IMR-90 (cell line): ENCODE data around the gene CNFN. TPM values are rescaled to one million over a fixed set of nuclear protein-coding genes. Genes with fewer than 3 reads are reported as not detected.

Experiments used
- ATAC-seq: fragments of 200-7000 bp; cut with Tn5 transposase; 2 replicates; pipeline ENCODE4 v1.9.1; 2020; ENCODE audit warnings: low read depth, mild to moderate bottlenecking, moderate library complexity
- BruUV-seq: library from RNA; stranded (reverse); fragments of 400-500 nt; replicated peaks from 2 replicates; lab custom pipeline; 2021; lab: Mats Ljungman, UMichigan
- CTCF ChIA-PET: fragments of 300-600 bp; formaldehyde crosslinking; extraction: SDS; loops from one replicate; lab custom pipeline; 2021; ENCODE audit warnings: antibody characterized with exemption; lab: Yijun Ruan, JAX
- POLR2A ChIA-PET: fragments of 300-600 bp; sonication (Branson Sonifier 250); formaldehyde crosslinking; loops from one replicate; lab custom pipeline; 2022; ENCODE audit warnings: antibody characterized with exemption; ENCODE audit not compliant: unreplicated experiment; lab: Charles Lee
- DNase-seq: peaks from one replicate; pipeline ENCODE4 v3.0.0; 2013
- H2AFZ ChIP-seq: replicated peaks from 2 replicates; pipeline ENCODE3; 2013; ENCODE audit warnings: low read length, mild to moderate bottlenecking; ENCODE audit not compliant: poor library complexity
- H2AK5ac ChIP-seq: 2 replicates; pipeline ENCODE4 v1.6.1; 2013; ENCODE audit warnings: low read depth, low read length, inconsistent platforms
- H2AK9ac ChIP-seq: replicated peaks from 2 replicates; pipeline ENCODE3; 2013; ENCODE audit warnings: mild to moderate bottlenecking, low read depth, low read length, moderate library complexity; ENCODE audit not compliant: poor library complexity
- H2BK120ac ChIP-seq: 2 replicates; pipeline ENCODE4 v1.6.1; 2013; ENCODE audit warnings: low read depth, low read length, inconsistent platforms
- H2BK15ac ChIP-seq: 3 replicates; pipeline ENCODE4 v1.6.1; 2013; ENCODE audit warnings: low read depth, low read length, inconsistent platforms
- H2BK20ac ChIP-seq: 2 replicates; pipeline ENCODE4 v1.6.1; 2013; ENCODE audit warnings: low read depth, mild to moderate bottlenecking, inconsistent platforms, low read length, moderate library complexity
- H2BK5ac ChIP-seq: 2 replicates; pipeline ENCODE4 v1.6.1; 2013; ENCODE audit warnings: mild to moderate bottlenecking, low read depth, low read length, inconsistent platforms; ENCODE audit not compliant: poor library complexity, severe bottlenecking
- H3K14ac ChIP-seq: replicated peaks from 2 replicates; pipeline ENCODE4 v1.6.1; 2013; ENCODE audit warnings: low read depth, low read length, inconsistent platforms
- H3K18ac ChIP-seq: 2 replicates; pipeline ENCODE4 v1.6.1; 2013; ENCODE audit warnings: low read depth, low read length, control low read depth
- H3K23ac ChIP-seq: 2 replicates; pipeline ENCODE4 v1.6.1; 2013; ENCODE audit warnings: low read depth, low read length, inconsistent platforms
- H3K27ac ChIP-seq: 2 replicates; pipeline ENCODE4 v1.5.1; 2013; ENCODE audit warnings: mild to moderate bottlenecking, control low read depth, low read length; ENCODE audit not compliant: insufficient read depth
- H3K27me3 ChIP-seq: 2 replicates; pipeline ENCODE4 v1.6.1; 2013; ENCODE audit warnings: low read length; ENCODE audit not compliant: control insufficient read depth, insufficient read depth
- H3K36me3 ChIP-seq: 2 replicates; pipeline ENCODE4 v1.6.1; 2013; ENCODE audit warnings: low read length, mixed read lengths; ENCODE audit not compliant: control insufficient read depth, insufficient read depth
- H3K4ac ChIP-seq: 2 replicates; pipeline ENCODE4 v1.6.1; 2013; ENCODE audit warnings: low read depth, low read length, inconsistent platforms
- H3K4me1 ChIP-seq: 2 replicates; pipeline ENCODE4 v1.6.1; 2013; ENCODE audit warnings: low read length, mixed read lengths; ENCODE audit not compliant: control insufficient read depth, insufficient read depth
- H3K4me2 ChIP-seq: 2 replicates; pipeline ENCODE4 v1.6.1; 2013; ENCODE audit warnings: low read depth, mild to moderate bottlenecking, control low read depth, low read length, moderate library complexity
- H3K4me3 ChIP-seq: 2 replicates; pipeline ENCODE4 v1.5.1; 2013; ENCODE audit warnings: low read depth, mild to moderate bottlenecking, control low read depth, low read length, moderate library complexity; ENCODE audit not compliant: insufficient read depth
- H3K56ac ChIP-seq: 2 replicates; pipeline ENCODE4 v1.6.1; 2013; ENCODE audit warnings: low read length, inconsistent platforms; ENCODE audit not compliant: insufficient read depth; ENCODE audit errors: extremely low read depth
- H3K79me1 ChIP-seq, 2 experiments: 2 replicates each; pipeline ENCODE4 v1.6.1; 2013; ENCODE audit warnings: low read length in 2 of 2, inconsistent platforms in 1 of 2, low read depth in 1 of 2
- H3K9ac ChIP-seq: 2 replicates; pipeline ENCODE4 v1.6.1; 2013; ENCODE audit warnings: low read depth, low read length, control low read depth
- H3K9me1 ChIP-seq: 2 replicates; pipeline ENCODE4 v1.6.1; 2013; ENCODE audit warnings: low read length, inconsistent platforms; ENCODE audit not compliant: insufficient read depth
- H3K9me3 ChIP-seq: 2 replicates; pipeline ENCODE4 v1.6.1; 2013; ENCODE audit warnings: low read length; ENCODE audit not compliant: control insufficient read depth, insufficient read depth
- H4K20me1 ChIP-seq: 2 replicates; pipeline ENCODE4 v1.6.1; 2013; ENCODE audit warnings: low read length, inconsistent platforms; ENCODE audit not compliant: insufficient read depth
- H4K5ac ChIP-seq: 2 replicates; pipeline ENCODE4 v1.6.1; 2013; ENCODE audit warnings: mild to moderate bottlenecking, low read depth, low read length, control low read depth
- H4K8ac ChIP-seq, 2 experiments: 2 replicates each; pipeline ENCODE4 v1.6.1; 2013; ENCODE audit warnings: low read depth in 2 of 2, low read length in 2 of 2, control low read depth in 1 of 2, inconsistent platforms in 1 of 2
- H4K91ac ChIP-seq: 2 replicates; pipeline ENCODE4 v1.6.1; 2013; ENCODE audit warnings: low read depth, low read length, inconsistent platforms; ENCODE audit not compliant: insufficient read depth
- BHLHE40 ChIP-seq: fragments of 150-350 bp; IDR thresholded peaks from 2 replicates; pipeline ENCODE4 v1.6.1; 2016; ENCODE audit warnings: mild to moderate bottlenecking, low read depth, low read length
- FOS ChIP-seq: fragments of 150-350 bp; IDR thresholded peaks from 2 replicates; pipeline ENCODE4 v1.6.1; 2016; ENCODE audit warnings: low read depth, low read length
- MAFK ChIP-seq: IDR thresholded peaks from 2 replicates; pipeline ENCODE4 v1.6.1; 2012; ENCODE audit warnings: low read depth, low read length, improper control_type of control experiment
- MAZ ChIP-seq: IDR thresholded peaks from 2 replicates; pipeline ENCODE4 v1.6.1; 2012; ENCODE audit warnings: low read depth, mild to moderate bottlenecking, low read length, improper control_type of control experiment, moderate library complexity, borderline replicate concordance
- MXI1 ChIP-seq: IDR thresholded peaks from 2 replicates; pipeline ENCODE4 v1.6.1; 2012; ENCODE audit warnings: low read depth, mild to moderate bottlenecking, low read length, moderate library complexity, borderline replicate concordance
- NFE2L2 ChIP-seq: fragments of 150-350 bp; IDR thresholded peaks from 2 replicates; pipeline ENCODE4 v1.6.1; 2016; ENCODE audit warnings: low read depth, mild to moderate bottlenecking, low read length
- RCOR1 ChIP-seq: IDR thresholded peaks from 2 replicates; pipeline ENCODE4 v1.6.1; 2012; ENCODE audit warnings: mild to moderate bottlenecking, low read length, improper control_type of control experiment; ENCODE audit not compliant: insufficient replicate concordance
- RFX5 ChIP-seq: IDR thresholded peaks from 2 replicates; pipeline ENCODE4 v1.8.0; 2012; ENCODE audit warnings: low read depth, mild to moderate bottlenecking, low read length, moderate library complexity
- SMC3 ChIP-seq: fragments of 150-350 bp; IDR thresholded peaks from 2 replicates; pipeline ENCODE4 v1.6.1; 2016; ENCODE audit warnings: low read depth, mild to moderate bottlenecking, antibody characterized with exemption, low read length, moderate library complexity
- WGBS, 2 experiments: methylation state at CpG; one replicate each; pipeline versions ENCODE4 v1.1.5 to v1.1.7; 2013; ENCODE audit warnings: missing lambda C conversion rate in 2 of 2; ENCODE audit not compliant: insufficient read length in 1 of 2; ENCODE audit errors: extremely low coverage in 2 of 2; 5-methylcytosine and 5-hydroxymethylcytosine counted together
- dilution Hi-C: fragments of 300-500 bp; cut with HindIII; formaldehyde crosslinking; loops from one replicate; pipeline ENCODE4 v1.14.3; 2018; ENCODE audit warnings: low sequenced_read_pairs; ENCODE audit not compliant: unreplicated experiment
- in situ Hi-C: fragments of 300-500 bp; cut with MboI; formaldehyde crosslinking; loops from 3 replicates; pipeline ENCODE4 v1.14.3; 2019; ENCODE audit warnings: low sequenced_read_pairs, inconsistent platforms, mixed read lengths
- intact Hi-C: fragments of 100-400 bp; cut with micrococcal nuclease; formaldehyde crosslinking; loops from 2 replicates; pipeline ENCODE4 v1.10.0; 2022
- polyA plus RNA-seq, 3 experiments: library from polyadenylated mRNA; depleted of rRNA; stranded (reverse); fragments of >200 nt; gene quantifications; 2 replicates each; pipeline ENCODE4 v1.2.3, GENCODE V29; 2012; ENCODE audit warnings: low replicate concordance in 1 of 3
- total RNA-seq: library from RNA; depleted of rRNA; stranded (reverse); fragments of >200 nt; gene quantifications from 2 replicates; pipeline ENCODE4 v1.2.3, GENCODE V29; 2012
- TF ChIP-seq, protein P1 (sequence below): conservative IDR thresholded peaks from 2 replicates; pipeline ENCODE4 v1.5.1; 2012; ENCODE audit warnings: mild to moderate bottlenecking, low read depth, low read length, improper control_type of control experiment

Gene CNFN
- total and polyA plus RNA-seq, 2 of the 4 experiments (the other 2 are of a cell fraction) = 1.2 TPM; not detected in 1

DNA sequence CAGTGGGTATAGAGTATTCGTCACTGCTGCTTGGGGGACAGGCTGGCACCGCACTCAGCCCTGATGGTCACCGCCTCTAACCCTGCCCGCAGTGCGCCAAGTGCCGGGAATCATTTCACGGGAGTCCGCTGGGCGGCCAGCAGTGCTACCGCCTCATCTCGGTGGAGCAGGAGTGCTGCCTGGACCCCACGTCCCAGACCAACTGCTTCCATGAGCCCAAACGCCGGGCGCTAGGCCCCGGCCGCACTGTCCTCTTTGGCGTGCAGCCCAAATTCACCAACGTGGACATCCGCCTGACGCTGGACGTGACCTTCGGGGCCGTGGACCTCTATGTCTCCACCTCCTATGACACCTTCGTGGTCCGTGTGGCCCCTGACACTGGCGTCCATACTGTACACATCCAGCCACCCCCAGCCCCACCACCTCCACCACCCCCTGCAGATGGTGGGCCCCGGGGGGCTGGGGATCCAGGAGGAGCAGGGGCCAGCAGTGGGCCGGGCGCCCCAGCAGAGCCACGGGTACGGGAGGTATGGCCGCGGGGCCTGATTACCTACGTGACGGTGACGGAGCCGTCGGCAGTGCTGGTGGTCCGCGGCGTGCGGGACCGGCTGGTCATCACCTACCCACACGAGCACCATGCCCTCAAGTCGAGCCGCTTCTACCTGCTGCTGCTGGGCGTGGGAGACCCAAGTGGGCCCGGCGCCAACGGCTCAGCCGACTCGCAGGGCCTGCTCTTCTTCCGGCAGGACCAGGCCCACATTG is 14.5 kb downstream of the CNFN start (continued):
- TF ChIP-seq MXI1 = no peak

DNA sequence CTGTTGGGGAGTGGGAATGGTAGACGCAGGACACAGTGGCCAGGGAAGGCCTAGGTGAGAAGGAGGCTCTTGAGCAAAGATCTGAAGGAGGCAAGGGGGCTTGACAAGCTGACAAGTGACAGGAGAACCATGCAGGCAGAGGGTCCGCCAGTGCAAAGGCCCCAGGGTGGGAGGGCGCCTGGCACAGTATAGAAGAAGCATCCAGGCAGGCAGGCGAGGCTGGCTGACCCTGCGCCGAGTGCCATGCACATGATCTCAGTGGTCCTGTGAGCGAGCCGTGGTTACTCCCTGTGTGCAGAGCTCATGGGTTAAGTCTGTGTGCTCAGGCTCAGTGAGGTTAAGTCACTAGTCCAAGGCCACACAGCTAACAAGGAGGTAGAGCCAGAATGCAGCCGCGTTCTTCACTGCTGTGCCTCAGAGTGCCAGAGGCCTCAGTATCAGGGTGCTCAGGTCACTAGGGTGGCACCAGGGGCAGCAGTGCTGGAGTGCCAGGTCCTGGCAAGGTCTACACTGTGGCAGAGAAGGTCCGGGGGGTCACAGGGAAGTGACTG is 15.2 kb downstream of the CNFN start:
- DNase-seq (no peak), ATAC-seq (no peak)
- Histone ChIP-seq H3K36me3 (peaks cover 23% of the 10 kb centered on the region), H4K8ac (no peak overlapping the region), H3K18ac (no peak overlapping the region), H3K27ac (no peak overlapping the region), H3K23ac (no peak overlapping the region), H3K9me1 (peaks cover 3% of the 10 kb centered on the region; the same call in 1 of the 2 replicates), H3K4me1 (no peaks in the 10 kb centered on the region), H2AK5ac (no peak overlapping the region), H3K9ac (no peak overlapping the region), H2AK9ac (no peak overlapping the region), H3K14ac (no peak overlapping the region), H3K4me3 (no peak overlapping the region), H3K56ac (no peak overlapping the region), H3K9me3 (no peaks in the 10 kb centered on the region), H3K4me2 (no peak overlapping the region), H2BK15ac (no peak overlapping the region), H4K91ac (no peak overlapping the region), H3K79me1 (no peaks in the 10 kb centered on the region), H2AFZ (no peak overlapping the region), H4K5ac (no peak overlapping the region), H2BK120ac (no peak overlapping the region), H3K4ac (no peak overlapping the region), H2BK20ac (no peak overlapping the region), H4K20me1 (no peaks in the 10 kb centered on the region; the same call in 1 of the 2 replicates), H3K27me3 (peaks cover 2% of the 10 kb centered on the region; the same call in 1 of the 2 replicates), H2BK5ac (no peak overlapping the region)
- ChIA-PET CTCF (no interaction called here), POLR2A (no interaction called here)
- no TSS peak for BruUV-seq
- dilution Hi-C loops = no loop called here
- TF ChIP-seq, protein P1, sequence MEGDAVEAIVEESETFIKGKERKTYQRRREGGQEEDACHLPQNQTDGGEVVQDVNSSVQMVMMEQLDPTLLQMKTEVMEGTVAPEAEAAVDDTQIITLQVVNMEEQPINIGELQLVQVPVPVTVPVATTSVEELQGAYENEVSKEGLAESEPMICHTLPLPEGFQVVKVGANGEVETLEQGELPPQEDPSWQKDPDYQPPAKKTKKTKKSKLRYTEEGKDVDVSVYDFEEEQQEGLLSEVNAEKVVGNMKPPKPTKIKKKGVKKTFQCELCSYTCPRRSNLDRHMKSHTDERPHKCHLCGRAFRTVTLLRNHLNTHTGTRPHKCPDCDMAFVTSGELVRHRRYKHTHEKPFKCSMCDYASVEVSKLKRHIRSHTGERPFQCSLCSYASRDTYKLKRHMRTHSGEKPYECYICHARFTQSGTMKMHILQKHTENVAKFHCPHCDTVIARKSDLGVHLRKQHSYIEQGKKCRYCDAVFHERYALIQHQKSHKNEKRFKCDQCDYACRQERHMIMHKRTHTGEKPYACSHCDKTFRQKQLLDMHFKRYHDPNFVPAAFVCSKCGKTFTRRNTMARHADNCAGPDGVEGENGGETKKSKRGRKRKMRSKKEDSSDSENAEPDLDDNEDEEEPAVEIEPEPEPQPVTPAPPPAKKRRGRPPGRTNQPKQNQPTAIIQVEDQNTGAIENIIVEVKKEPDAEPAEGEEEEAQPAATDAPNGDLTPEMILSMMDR = no peak
- TF ChIP-seq RFX5 (no peak), MAFK (no peak), RCOR1 (no peak), SMC3 (no peak), MAZ (no peak), NFE2L2 (no peak), FOS (no peak), BHLHE40 (no peak)
- in situ Hi-C loops = no loop called here
- WGBS, 2 experiments = 93% methylated on average over 8 of the region's 11 CpGs; no CpG with 5 or more reads in 1 of the 2 experiments
- intact Hi-C loops = no loop called here
